ENCODE measurements around the gene KIF1A.

GRCh38 chr2:240702640-240703011 is 117.4 kb downstream of the KIF1A start:
- TF ChIP-seq EZH2 (IDR thresholded peaks at IDR 0.05; ENCODE audit: low read depth) (no peak), CTCF (conservative IDR thresholded peaks at IDR 0.05) (no peak)
